T-helper 17 cell (primary cell): Measurements from ENCODE around the gene LMAN2L. TPM values are rescaled to one million over a fixed set of nuclear protein-coding genes. Genes with fewer than 3 reads are reported as not detected.

ENCODE experiments used
- ATAC-seq: fragments of 150-1000 bp; cut with Tn5 transposase; 2 replicates; pipeline ENCODE4 v1.10.0; 2021; ENCODE audit warnings: mild to moderate bottlenecking, moderate library complexity
- DNase-seq, 3 donors: peaks; one replicate each; pipeline versions ENCODE4 v3.0.0 to v3.0.0-alpha.2; 2020 to 2021
- H3K9me3 ChIP-seq: one replicate; pipeline ENCODE4 v1.7.0; 2013; ENCODE audit warnings: low read length, mild to moderate bottlenecking; ENCODE audit not compliant: control insufficient read depth, poor library complexity, severe bottlenecking
- H3K27ac Mint-ChIP-seq: one replicate; pipeline ENCODE4 v1.8.0; 2022; ENCODE audit warnings: mild to moderate bottlenecking, moderate library complexity, mixed read lengths
- H3K27me3 Mint-ChIP-seq: one replicate; pipeline ENCODE4 v1.8.0; 2022; ENCODE audit warnings: mixed read lengths
- H3K36me3 Mint-ChIP-seq: one replicate; pipeline ENCODE4 v1.8.0; 2022; ENCODE audit warnings: low read depth, mixed read lengths
- H3K4me1 Mint-ChIP-seq: one replicate; pipeline ENCODE4 v1.8.0; 2022; ENCODE audit warnings: mild to moderate bottlenecking, mixed read lengths
- H3K4me3 Mint-ChIP-seq: one replicate; pipeline ENCODE4 v1.8.0; 2022; ENCODE audit warnings: mild to moderate bottlenecking, moderate library complexity, mixed read lengths
- total RNA-seq, 4 donors: library from RNA in 2 of 4; stranded (reverse) in 2 of 4; gene quantifications; one replicate each; pipeline ENCODE4 v1.2.3 and lab custom pipeline; 2022 to 2026

LMAN2L gene
- total RNA-seq, 2 donors from 2014 or later = 3.6 to 7.1 TPM

DNA sequence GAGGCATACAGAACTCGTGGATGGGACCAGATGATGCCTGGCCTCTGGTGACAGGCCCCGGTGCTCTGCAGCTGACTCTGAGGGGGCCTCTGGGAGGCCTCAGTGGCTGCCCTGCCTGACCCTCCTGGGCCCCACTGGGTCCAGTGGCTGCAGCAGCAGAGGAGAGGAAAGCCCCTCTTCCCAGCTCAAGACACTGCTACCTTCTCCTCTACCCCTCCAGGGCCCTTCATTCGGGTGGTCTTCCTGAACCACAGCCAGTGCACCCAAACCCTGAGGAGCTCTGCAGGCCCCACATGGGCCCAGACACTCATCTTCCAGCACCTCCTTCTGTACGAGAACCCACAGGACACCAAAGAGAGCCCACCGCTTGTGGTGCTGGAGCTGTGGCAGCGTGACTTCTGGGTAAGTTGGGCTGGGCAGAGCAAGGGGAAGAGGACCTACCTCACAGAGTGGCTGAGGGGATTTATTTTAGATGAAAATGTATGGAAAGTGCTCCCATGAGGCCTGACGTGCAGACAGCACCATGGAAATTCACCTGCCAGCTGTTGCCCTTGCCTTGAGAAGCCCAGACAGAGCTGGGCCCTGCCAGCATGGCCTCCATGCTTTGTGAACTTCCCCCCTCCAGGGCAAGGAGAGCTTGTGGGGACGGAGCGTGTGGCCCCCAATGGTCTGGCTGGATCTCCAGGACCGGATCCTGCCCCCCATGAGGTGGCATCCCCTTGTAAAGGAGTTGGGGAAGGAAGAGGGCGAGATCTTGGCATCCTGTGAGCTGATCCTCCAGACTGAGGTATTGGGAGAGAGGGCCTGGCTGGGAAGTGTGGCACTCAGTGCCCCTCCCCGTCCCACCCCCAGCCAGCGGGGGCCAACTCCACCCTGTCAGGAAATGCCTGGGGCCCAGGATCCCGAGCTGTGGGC, 46.3 kb downstream of the LMAN2L start:
- no peaks in the 10 kb centered on the region for H3K27me3 Mint-ChIP-seq
- H3K27ac Mint-ChIP-seq = no peak overlapping the region
- H3K9me3 ChIP-seq = no peaks in the 10 kb centered on the region
- no peak for ATAC-seq
- no peaks in the 10 kb centered on the region for H3K36me3 Mint-ChIP-seq
- no peaks in the 10 kb centered on the region for H3K4me1 Mint-ChIP-seq
- DNase-seq = no peak
- H3K4me3 Mint-ChIP-seq = no peak overlapping the region

DNA sequence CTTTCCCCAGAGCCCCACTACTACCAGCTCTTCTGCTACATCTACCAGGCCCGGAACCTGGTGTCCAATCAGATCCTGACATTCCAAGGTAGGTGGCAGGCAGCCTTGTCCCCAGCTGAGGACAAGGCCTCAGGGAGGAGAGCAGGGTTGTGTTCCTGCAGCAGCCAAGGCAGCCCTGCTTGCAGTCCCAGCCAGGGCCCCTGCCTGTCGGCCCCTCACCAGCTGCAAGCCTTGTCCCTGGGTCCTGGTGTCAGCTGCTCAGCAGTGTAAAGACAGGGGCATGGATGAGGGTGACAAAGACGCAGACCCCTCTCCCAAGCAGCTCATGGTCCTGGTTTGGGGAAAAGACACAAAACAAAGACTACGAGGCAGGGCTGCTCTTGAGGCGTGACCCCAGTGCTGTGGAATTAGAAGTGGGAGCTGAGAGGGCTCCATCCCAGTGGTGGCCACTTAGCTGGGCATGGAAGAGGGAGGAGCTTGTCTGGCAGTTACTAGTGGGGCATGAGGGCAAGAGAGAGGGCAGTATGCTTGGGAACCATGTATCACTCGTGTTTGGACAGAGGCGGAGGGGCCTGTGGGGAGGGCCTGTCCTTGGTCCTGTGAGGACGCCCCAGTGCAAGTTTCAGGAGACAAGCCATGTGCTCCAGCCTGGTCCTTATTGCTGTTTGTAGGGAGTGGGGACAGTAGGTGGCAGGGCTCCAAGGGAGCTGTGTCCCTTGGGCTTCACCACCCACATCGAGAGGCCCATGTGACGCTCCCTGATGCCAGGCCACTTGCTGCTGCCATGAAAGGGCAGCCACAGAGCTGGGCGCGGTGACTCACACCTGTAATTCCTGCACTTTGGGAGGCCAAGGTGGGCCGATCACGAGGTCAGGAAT, 47.5 kb downstream of the LMAN2L start:
- Mint-ChIP-seq H3K36me3 (no peaks in the 10 kb centered on the region), H3K4me3 (no peak overlapping the region)

DNA sequence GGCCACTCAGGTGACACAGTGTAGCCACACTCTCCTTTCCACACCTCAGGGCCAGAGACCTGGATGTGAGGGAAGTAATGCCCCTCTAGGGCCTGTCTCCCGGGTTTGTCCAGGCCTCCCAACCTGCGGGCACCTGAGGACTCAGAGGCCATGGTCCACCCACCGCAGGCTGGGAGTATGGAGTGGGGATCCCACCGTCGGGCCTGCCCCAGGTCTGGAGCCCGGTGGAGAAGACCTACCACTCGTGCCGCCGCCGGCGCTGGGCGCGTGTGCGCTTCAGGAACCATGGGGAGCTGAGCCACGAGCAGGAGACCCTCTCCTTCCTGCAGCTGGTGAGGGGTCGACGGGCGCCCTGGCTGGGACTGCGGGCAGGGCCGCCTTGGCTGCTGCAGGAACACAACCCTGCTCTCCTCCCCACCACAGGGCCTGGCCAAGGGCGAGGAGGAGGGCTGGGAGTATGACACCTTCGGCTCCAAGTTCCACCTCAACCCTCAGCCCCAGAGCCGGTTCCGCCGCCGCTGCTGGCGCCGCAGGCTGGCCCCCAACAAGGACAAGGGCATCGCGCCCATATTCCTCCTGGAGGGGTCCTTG, 48.7 kb downstream of the LMAN2L start:
- Mint-ChIP-seq H3K4me1 (no peaks in the 10 kb centered on the region), H3K36me3 (no peaks in the 10 kb centered on the region), H3K27ac (no peak overlapping the region), H3K4me3 (no peak overlapping the region), H3K27me3 (no peaks in the 10 kb centered on the region)
- DNase-seq = no peak
- no peaks in the 10 kb centered on the region for H3K9me3 ChIP-seq
- no peak for ATAC-seq

More for the DNA sequence above, 47.5 kb downstream of the LMAN2L start:
- no peaks in the 10 kb centered on the region for H3K9me3 ChIP-seq
- Mint-ChIP-seq H3K27ac (no peak overlapping the region), H3K4me1 (no peaks in the 10 kb centered on the region), H3K27me3 (no peaks in the 10 kb centered on the region)
- ATAC-seq (no peak), DNase-seq (no peak)

DNA sequence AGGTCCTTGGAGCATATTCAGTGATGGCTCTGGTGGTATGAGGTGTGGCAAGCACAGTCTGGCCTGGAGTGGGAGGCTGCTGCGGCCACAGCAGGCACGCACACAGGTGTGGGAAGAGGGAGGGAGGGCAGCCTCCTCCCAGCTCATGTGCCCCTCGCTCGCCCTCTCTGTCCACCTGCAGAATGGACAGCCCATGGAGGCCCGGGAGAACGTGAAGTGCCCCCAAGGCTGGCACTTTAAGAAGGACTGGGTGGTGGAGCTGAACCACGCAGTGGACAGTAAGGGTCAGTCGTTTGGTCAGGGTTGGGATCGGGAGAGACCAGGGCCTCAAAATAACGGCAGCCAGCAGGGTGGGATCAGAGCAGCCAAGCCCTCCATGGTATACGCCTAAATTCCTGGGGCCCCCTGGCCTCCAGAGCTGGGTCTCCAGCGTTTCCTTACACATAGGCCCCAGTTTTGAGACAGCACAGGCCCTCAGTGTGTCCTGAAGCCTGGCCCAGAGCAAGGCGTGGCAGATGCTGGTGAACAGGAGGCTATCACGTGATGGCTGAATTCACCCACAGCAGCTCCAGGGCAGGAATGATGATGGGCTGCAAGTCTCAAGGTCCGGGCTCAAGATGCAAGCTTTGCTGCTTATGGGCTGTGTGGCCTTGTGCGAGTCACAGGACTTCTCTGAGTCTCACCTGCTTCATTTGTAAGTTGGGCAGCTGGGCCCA, 49.4 kb downstream of the LMAN2L start:
- Mint-ChIP-seq H3K27ac (no peak overlapping the region), H3K4me3 (no peak overlapping the region), H3K36me3 (no peaks in the 10 kb centered on the region), H3K4me1 (no peaks in the 10 kb centered on the region), H3K27me3 (no peaks in the 10 kb centered on the region)
- no peaks in the 10 kb centered on the region for H3K9me3 ChIP-seq
- ATAC-seq = no peak
- DNase-seq = no peak

DNA sequence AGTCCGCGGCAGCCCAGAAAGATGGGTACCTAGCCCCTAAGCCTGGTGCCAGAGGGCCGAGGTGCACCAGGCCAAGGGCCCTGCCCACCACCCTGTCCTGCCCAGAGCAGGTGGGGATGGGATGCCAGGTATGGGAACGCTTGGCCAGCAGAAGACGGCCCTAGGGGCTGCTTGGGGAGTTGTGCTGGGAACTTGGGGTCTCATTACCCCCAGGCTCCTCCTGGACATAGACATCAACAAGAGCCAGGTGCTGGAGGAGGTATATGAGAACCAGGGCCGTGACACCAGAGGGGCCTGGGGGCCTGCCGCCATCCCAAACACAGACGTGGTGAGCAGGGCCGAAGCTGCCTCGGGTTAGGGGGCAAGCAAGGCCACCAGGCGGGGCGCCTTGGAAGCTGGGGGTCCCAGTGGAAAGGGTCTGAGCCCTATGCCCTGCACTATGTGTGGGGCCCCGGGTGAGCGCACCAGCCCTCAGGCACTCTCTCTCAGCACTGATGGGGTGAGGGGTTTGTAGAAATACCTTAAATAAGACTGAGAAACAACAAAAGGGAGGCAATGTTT, 50.4 kb downstream of the LMAN2L start:
- no peaks in the 10 kb centered on the region for H3K9me3 ChIP-seq
- Mint-ChIP-seq H3K36me3 (peaks cover 2% of the 10 kb centered on the region), H3K4me1 (no peaks in the 10 kb centered on the region), H3K27me3 (peaks cover 5% of the 10 kb centered on the region), H3K4me3 (no peak overlapping the region), H3K27ac (no peak overlapping the region)
- ATAC-seq (no peak), DNase-seq (no peak)

DNA sequence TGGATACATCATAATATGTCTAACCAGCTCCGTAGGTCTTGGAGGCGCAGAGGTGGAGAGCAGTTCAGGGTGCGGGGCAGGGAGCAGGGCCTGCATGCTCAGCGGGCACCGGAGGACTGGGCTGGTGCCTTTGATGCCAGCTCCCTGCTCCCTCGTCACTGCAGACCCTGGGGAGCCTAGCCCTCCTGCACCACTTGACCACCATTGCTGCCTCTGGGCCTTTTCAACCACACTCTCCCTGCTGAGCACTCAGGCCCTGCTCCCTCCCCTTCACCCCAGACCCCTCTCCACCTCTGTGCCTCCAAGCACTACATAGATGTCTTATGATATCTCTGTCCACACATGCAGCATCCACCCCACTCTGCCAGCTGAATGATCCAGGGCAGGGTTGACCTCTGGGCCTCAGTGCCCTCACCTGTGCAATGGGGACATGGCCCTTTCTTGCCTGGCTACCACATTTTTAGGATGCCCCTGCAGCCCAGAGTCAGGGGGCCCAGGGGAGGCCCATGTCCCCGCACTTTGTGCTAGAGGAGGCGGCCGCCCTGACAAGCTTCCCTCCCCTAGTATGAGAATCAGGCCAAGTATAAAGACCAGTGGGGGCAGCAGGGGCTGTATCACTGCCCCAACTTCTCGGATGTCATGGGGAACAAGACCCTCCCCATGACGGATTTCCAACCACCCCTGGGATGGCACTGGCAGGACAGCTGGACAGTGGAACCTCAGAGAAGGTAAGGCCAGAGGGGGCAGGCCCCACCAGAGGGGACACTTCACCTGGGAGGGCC, 51.0 kb downstream of the LMAN2L start:
- ATAC-seq (no peak), DNase-seq (no peak)
- H3K9me3 ChIP-seq = no peaks in the 10 kb centered on the region
- Mint-ChIP-seq H3K27ac (no peak overlapping the region), H3K36me3 (peaks cover 3% of the 10 kb centered on the region), H3K4me1 (no peaks in the 10 kb centered on the region), H3K27me3 (peaks cover 12% of the 10 kb centered on the region), H3K4me3 (no peak overlapping the region)

DNA sequence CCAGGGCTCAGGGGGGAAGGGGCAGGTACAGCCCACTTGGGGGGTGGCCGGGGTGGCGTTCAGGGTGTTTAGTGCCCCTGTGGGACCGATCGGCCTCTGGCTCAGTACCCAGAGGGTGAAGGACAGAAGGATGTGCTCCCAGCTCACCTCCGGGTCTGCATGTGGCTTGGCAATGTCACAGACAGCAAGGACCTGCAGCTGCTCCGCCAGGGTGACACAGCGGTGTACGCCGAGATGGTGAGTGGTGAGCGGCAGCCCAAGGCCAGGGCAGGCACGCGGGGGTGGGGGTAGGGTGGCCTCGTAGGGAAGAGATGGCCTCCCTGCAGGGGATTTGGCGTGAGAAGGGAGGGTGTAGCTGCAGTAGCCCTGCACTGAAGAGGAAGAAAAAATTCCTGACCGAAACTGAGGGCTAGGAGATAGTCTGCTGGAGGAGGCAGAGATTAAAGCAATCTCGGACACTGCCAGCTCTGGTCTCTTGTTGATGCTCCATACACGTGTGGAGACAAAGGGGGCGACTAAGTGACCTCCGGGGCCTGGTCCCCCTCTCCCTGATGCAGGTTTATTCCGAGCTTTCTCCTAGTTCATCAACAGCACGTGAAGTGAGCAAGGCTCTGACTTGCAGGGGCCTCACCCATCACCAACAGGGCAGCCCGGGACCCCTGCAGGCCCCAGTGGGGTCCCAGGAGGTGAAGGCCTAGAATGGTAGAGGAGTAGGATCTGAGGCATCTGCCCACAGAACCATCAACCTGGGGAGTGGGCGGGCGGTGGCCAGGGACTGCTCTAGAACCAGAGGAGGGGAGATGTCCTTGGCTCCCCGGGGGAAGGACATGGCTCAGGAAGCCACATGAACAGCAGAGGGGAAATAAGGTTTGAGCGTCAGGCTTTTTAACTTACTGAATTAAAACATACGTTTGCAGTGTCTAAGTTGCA, 51.9 kb downstream of the LMAN2L start:
- Mint-ChIP-seq H3K4me3 (no peak overlapping the region), H3K27me3 (peaks cover 14% of the 10 kb centered on the region), H3K4me1 (no peaks in the 10 kb centered on the region), H3K27ac (peak overlapping the region; percentile 41), H3K36me3 (peaks cover 3% of the 10 kb centered on the region)
- ATAC-seq (no peak), DNase-seq (no peak)
- no peaks in the 10 kb centered on the region for H3K9me3 ChIP-seq

DNA sequence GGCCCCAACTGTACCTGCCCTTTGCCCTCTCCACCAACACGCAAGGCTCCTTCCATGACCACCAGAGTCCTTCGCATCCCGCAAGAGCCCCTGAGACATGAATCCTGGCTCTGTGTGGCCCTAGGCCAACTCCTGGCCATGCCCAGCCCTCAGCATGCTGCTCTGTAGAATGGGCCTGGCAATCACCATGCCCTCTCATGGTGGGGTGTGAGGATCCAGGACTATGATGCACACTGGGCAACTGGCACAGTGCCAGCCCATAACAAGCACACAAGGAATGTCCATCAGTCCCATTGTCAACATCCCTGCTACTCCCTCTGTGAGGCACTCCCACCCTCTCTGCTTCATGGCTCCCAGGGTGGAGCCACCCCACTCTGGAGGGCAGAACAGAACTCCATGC, 52.6 kb downstream of the LMAN2L start:
- no peaks in the 10 kb centered on the region for H3K9me3 ChIP-seq
- Mint-ChIP-seq H3K4me1 (no peaks in the 10 kb centered on the region), H3K4me3 (no peak overlapping the region), H3K27ac (no peak overlapping the region), H3K36me3 (peaks cover 3% of the 10 kb centered on the region), H3K27me3 (peaks cover 14% of the 10 kb centered on the region)
- DNase-seq (no peak), ATAC-seq (no peak)

DNA sequence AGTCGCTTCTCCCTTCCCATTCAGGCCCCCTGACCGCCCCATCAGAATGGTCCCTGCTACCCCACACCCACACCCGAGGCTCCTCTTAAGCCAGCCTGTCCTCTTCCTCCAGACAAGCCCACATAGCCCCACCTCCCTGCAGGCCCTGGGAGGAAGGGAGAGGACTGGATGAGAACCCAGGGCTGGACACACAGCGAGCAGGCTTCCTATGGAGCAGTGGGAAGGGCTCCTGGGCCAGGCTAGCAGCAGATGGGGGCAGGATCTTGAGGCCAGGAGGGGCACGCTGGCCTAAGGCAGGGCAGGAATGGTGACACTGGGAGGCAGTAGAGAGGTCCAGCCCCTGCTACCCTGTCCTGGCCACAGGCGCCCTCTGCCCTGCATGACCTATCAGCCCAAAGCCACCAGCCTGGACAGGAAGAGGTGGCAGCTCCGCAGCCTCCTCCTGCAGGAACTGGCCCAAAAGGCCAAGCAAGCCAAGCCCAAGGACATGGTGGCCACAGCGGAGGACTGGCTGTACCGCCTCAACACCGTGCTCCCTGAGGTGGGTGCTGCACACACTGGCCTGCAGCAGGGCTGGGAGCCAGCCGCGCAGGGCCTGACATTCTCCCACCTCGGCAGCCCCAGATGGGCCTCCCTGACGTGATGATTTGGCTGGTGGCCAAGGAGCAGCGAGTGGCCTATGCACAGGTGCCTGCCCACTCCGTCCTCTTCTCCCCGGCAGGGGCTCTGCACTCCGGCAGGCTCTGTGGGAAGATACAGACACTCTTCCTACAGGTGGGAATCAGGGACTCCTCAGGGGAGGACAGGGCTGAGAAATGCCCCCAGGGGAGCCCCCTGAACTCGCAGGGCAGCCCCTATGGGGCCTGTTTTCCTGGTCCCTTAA, 54.0 kb downstream of the LMAN2L start:
- Mint-ChIP-seq H3K4me3 (no peak overlapping the region), H3K27ac (no peak overlapping the region), H3K36me3 (peaks cover 3% of the 10 kb centered on the region), H3K27me3 (peaks cover 14% of the 10 kb centered on the region), H3K4me1 (no peaks in the 10 kb centered on the region)
- ATAC-seq (no peak), DNase-seq (no peak)
- no peaks in the 10 kb centered on the region for H3K9me3 ChIP-seq

DNA sequence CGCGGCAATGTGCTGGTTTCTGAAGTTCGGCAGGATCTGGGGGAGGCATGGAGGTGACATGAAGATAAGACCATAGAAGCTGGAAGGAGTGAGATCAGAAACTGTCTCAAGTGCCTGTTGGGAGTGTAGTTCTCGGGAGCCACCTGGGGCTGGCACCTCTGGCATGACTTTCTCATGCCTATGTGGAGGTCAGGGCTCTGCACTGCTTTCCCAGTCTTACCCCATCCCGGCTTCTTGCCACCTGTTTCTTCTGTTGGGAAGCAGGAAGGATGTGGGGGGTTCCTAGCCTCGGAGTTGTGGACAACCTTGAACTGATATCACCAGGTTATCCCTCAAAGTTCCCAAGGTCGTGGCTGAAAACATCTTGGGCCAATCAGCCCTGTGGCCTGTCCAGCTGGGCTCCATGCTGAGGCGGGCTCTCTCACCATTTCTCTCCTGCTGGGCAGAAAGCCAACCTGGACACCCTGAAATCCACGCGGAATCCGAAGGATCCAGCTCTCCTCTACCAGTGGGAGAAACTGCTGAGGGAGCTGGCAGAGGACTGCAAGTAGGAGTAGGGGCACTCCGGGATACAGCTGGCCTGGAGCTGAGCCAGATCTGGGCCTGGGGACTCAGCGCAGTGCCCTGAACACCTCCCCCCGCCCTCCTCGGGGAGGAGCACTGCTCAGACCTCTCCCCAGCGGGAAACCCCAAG, 54.8 kb downstream of the LMAN2L start:
- no peak for ATAC-seq
- H3K4me3 Mint-ChIP-seq = no peak overlapping the region
- peaks cover 7% of the 10 kb centered on the region for H3K36me3 Mint-ChIP-seq
- H3K27ac Mint-ChIP-seq = no peak overlapping the region
- no peaks in the 10 kb centered on the region for H3K4me1 Mint-ChIP-seq
- DNase-seq = no peak
- H3K9me3 ChIP-seq = no peaks in the 10 kb centered on the region
- peaks cover 20% of the 10 kb centered on the region for H3K27me3 Mint-ChIP-seq
